ENCODE measurements around the gene IL13RA1. TPM values are rescaled to one million over a fixed set of nuclear protein-coding genes. Genes with fewer than 3 reads are reported as not detected.

IL13RA1 gene
- total RNA-seq (2013), result 117 TPM
- polyA plus RNA-seq (10 to 100 TPM; 48.8 to 74.6 (median 72.6) TPM), polyA minus RNA-seq (32.0 and 42.0 TPM in 2 replicates), total RNA-seq (62.0 to 219 (median 173) reads per million in 11 experiments)

DNA sequence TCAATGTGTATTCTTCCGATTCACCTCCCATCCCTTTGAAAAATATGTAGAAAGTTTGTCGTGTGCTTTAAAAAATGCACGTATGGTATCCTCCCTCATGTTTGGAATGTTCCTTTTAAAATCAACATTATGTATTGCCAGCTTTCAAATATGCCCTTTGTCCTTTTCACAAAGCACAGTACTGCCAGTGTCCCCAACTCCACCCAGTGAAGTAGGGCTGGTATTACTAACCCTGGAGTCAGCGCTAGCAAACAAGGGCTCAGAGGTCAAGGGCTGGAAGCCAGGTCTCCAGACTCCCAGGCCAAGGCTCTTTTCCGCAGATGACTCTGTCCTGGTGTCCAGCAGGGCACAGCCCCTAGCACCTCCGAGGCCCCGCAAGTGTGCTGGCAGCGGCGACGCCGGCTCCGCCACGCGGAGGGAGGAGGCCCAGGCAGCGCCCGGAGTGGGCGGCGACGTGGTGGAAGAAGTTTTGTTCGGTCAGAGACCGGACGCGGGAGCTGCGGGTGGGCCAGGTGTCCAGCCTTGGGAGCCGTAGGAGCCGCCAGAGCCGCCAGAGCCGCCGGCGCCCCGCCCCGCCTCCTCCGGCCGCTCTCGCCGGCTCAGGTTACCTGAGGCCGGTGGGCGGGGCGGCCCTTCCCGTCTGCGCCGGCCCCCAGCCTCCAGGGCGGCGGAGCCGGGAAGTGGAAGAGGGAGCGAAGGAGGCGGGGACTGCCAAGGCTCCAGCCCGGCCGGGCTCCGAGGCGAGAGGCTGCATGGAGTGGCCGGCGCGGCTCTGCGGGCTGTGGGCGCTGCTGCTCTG is at the start of gene IL13RA1:
Gene IL13RA1 (plus strand): TSS at position 720 of the 799 bp plus-strand sequence. CDS start 33 bp downstream, at position 753.
- Mint-ChIP-seq H3K27me3 (ENCODE audit: low read depth in 3 of 3) (peaks cover 0 to 11% (median 0%) of the 10 kb centered on the region in 3 donors), H3K4me3 (peak within 1 kb of the TSS; percentile 84 to 92), H3K36me3 (no peaks in the 10 kb centered on the region), H3K9me3 (peaks cover 0 to 9% (median 0%) of the 10 kb centered on the region in 7 donors), H3K27ac (peak within 1 kb of the TSS; percentile 89 to 94 (median 91)), H3K4me1 (peaks cover 73% of the 10 kb centered on the region)
- peak within 1 kb of the TSS; percentile 77 to 78 for H3K27ac ChIP-seq (ENCODE audit: low read depth in 1 of 2, low read length in 2 of 2)
- no peaks in the 10 kb centered on the region for H3K9me3 ChIP-seq (replicated peaks in 1 of 2; ENCODE audit: control insufficient read depth in 1 of 2, insufficient read depth in 1 of 2, low read length in 2 of 2)
- H3K4me2 ChIP-seq (replicated peaks; ENCODE audit: extremely low read depth, low read length, poor library complexity, severe bottlenecking), result peak within 1 kb of the TSS; percentile 69
- peak within 1 kb of the TSS; percentile 60 to 75 (median 73) for H3K4me3 ChIP-seq (replicated peaks in 1 of 3; ENCODE audit: low read depth in 2 of 3, low read length in 3 of 3)
- no peaks in the 10 kb centered on the region for H3K36me3 ChIP-seq (replicated peaks in 1 of 2; ENCODE audit: control insufficient read depth in 1 of 2, insufficient read depth in 2 of 2, low read length in 2 of 2)
- intact Hi-C loops (cut with micrococcal nuclease), result no loop called here
- peaks cover 44% of the 10 kb centered on the region for H3K79me2 ChIP-seq (ENCODE audit: insufficient read depth, low read length)
- H4K20me1 ChIP-seq (ENCODE audit: insufficient read depth, low read length), result peaks cover 11% of the 10 kb centered on the region
- under 1% methylated on average over 31 of the region's 56 CpGs for WGBS (ENCODE audit: insufficient coverage)
- peak within 1 kb of the TSS; percentile 80 for H3K9ac ChIP-seq (ENCODE audit: insufficient read depth, low read length, poor library complexity, severe bottlenecking)
- H3K4me1 ChIP-seq (ENCODE audit: control insufficient read depth in 1 of 2, insufficient read depth in 2 of 2, low read length in 2 of 2), result peaks cover 76 to 78% of the 10 kb centered on the region in 2 donors
- peak; percentile 30 to 63 (median 36) for DNase-seq
- H2AFZ ChIP-seq (ENCODE audit: insufficient read depth, low read depth, low read length, poor library complexity, severe bottlenecking), result peak within 1 kb of the TSS; percentile 15
- TF ChIP-seq, protein P1, sequence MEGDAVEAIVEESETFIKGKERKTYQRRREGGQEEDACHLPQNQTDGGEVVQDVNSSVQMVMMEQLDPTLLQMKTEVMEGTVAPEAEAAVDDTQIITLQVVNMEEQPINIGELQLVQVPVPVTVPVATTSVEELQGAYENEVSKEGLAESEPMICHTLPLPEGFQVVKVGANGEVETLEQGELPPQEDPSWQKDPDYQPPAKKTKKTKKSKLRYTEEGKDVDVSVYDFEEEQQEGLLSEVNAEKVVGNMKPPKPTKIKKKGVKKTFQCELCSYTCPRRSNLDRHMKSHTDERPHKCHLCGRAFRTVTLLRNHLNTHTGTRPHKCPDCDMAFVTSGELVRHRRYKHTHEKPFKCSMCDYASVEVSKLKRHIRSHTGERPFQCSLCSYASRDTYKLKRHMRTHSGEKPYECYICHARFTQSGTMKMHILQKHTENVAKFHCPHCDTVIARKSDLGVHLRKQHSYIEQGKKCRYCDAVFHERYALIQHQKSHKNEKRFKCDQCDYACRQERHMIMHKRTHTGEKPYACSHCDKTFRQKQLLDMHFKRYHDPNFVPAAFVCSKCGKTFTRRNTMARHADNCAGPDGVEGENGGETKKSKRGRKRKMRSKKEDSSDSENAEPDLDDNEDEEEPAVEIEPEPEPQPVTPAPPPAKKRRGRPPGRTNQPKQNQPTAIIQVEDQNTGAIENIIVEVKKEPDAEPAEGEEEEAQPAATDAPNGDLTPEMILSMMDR (IDR thresholded peaks at IDR 0.05), result no peak
- H3K27me3 ChIP-seq (ENCODE audit: control insufficient read depth in 2 of 2, insufficient read depth in 2 of 2, low read length in 2 of 2), result no peaks in the 10 kb centered on the region

DNA sequence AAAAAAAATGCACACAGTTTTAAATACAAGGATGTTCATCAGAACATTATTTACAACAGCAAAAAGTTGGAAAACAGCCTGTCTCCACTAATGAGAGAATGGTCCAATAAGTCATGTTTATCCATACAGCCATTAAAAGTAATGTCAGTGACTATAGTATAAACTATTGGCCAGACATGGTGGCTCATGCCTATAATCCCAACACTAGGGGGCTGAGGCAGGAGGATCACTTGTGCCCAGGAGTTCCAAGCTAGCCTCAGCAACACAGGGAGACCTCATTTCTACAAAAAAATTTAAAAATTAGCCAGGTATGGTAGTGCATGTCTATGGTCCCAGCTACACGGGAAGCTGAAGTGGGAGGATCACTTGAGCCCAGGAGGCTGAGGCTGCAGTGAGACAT is 48.1 kb upstream of the IL13RA1 start:
- Histone ChIP-seq H3K4me2 (replicated peaks; ENCODE audit: extremely low read depth, low read length, poor library complexity, severe bottlenecking) (no peak overlapping the region), H2AFZ (ENCODE audit: insufficient read depth, low read depth, low read length, poor library complexity, severe bottlenecking) (no peak overlapping the region), H3K27me3 (ENCODE audit: control insufficient read depth in 2 of 2, insufficient read depth in 2 of 2, low read length in 2 of 2) (no peaks in the 10 kb centered on the region), H3K4me1 (ENCODE audit: control insufficient read depth in 1 of 2, insufficient read depth in 2 of 2, low read length in 2 of 2) (peaks cover 6% of the 10 kb centered on the region in 2 donors), H3K9ac (ENCODE audit: insufficient read depth, low read length, poor library complexity, severe bottlenecking) (no peak overlapping the region), H3K9me3 (replicated peaks in 1 of 2; ENCODE audit: control insufficient read depth in 1 of 2, insufficient read depth in 1 of 2, low read length in 2 of 2) (no peaks in the 10 kb centered on the region), H3K36me3 (replicated peaks in 1 of 2; ENCODE audit: control insufficient read depth in 1 of 2, insufficient read depth in 2 of 2, low read length in 2 of 2) (peaks cover 35 to 73% of the 10 kb centered on the region in 2 donors), H4K20me1 (ENCODE audit: insufficient read depth, low read length) (peaks cover 7% of the 10 kb centered on the region), H3K27ac (ENCODE audit: low read depth in 1 of 2, low read length in 2 of 2) (no peak overlapping the region), H3K4me3 (replicated peaks in 1 of 3; ENCODE audit: low read depth in 2 of 3, low read length in 3 of 3) (no peak overlapping the region), H3K79me2 (ENCODE audit: insufficient read depth, low read length) (no peaks in the 10 kb centered on the region)
- peak in 1 of 3 donors; percentile 2 for DNase-seq
- H3K9me3 Mint-ChIP-seq, result peaks cover 0 to 3% (median 0%) of the 10 kb centered on the region in 7 donors
- TF ChIP-seq, protein P1 (IDR thresholded peaks at IDR 0.05), result no peak
- peaks cover 10% of the 10 kb centered on the region for H3K4me1 Mint-ChIP-seq
- H3K27ac Mint-ChIP-seq, result no peak overlapping the region
- H3K4me3 Mint-ChIP-seq, result no peak overlapping the region
- peaks cover 29 to 45% of the 10 kb centered on the region in 2 donors for H3K36me3 Mint-ChIP-seq
- intact Hi-C loops (cut with micrococcal nuclease), result no loop called here
- WGBS (ENCODE audit: insufficient coverage), result no CpG with 5 or more reads among the region's 1 CpG
- no peaks in the 10 kb centered on the region for H3K27me3 Mint-ChIP-seq (ENCODE audit: low read depth in 3 of 3)
